ENCODE data around the gene ZNF827.
A peak's percentile ranks its signal among the peaks of the same experiment; 100 is the strongest.

GRCh38 chr4:145936142-145936996 lies 2.3 kb downstream of the ZNF827 start:
- TF ChIP-seq CTCF (conservative IDR thresholded peaks at IDR 0.05) (peak; percentile 36), ZFX (IDR thresholded peaks at IDR 0.05) (no peak)
